OCI-LY7 (cell line): ENCODE data around the gene UFSP2. TPM values are rescaled to one million over a fixed set of nuclear protein-coding genes. Genes with fewer than 3 reads are reported as not detected.

ENCODE experiments used
- BruUV-seq: library from RNA; stranded (reverse); fragments of 400-500 nt; replicated peaks from 2 replicates; lab custom pipeline; 2021; lab: Mats Ljungman, UMichigan
- CTCF ChIA-PET: fragments of 300-600 bp; sonication (Branson Sonifier 250); formaldehyde crosslinking; loops from one replicate; lab custom pipeline; 2022; ENCODE audit warnings: antibody characterized with exemption; ENCODE audit not compliant: unreplicated experiment; lab: Charles Lee
- POLR2A ChIA-PET: fragments of 300-600 bp; sonication (Branson Sonifier 250); formaldehyde crosslinking; loops from one replicate; lab custom pipeline; 2022; ENCODE audit warnings: antibody characterized with exemption; lab: Charles Lee
- DNase-seq: peaks from one replicate; pipeline ENCODE4 v3.0.0-alpha.2; 2015; ENCODE audit warnings: low spot score
- H2AFZ ChIP-seq: fragments of 200-600 bp; sonication (generic), shearing (Covaris generic); 2 replicates; pipeline ENCODE4 v1.6.1; 2014; ENCODE audit warnings: mild to moderate bottlenecking, antibody characterized with exemption, low read length, moderate library complexity
- H3K27ac ChIP-seq: fragments of 200-600 bp; sonication (generic); 2 replicates; pipeline ENCODE4 v1.5.1; 2014; ENCODE audit warnings: mixed run types, low read depth, mild to moderate bottlenecking, moderate library complexity, low read length, inconsistent platforms; ENCODE audit not compliant: poor library complexity, severe bottlenecking
- H3K36me3 ChIP-seq: fragments of 200-600 bp; sonication (generic); 2 replicates; pipeline ENCODE4 v1.6.1; 2014; ENCODE audit warnings: mild to moderate bottlenecking, antibody characterized with exemption, low read length, moderate library complexity, mixed read lengths; ENCODE audit not compliant: insufficient read depth
- H3K4me1 ChIP-seq: fragments of 200-600 bp; sonication (generic); 2 replicates; pipeline ENCODE4 v1.5.1; 2014; ENCODE audit warnings: mild to moderate bottlenecking, low read length; ENCODE audit not compliant: insufficient read depth, poor library complexity, severe bottlenecking
- H3K4me2 ChIP-seq: fragments of 200-600 bp; sonication (generic); 2 replicates; pipeline ENCODE4 v1.6.1; 2014; ENCODE audit warnings: mild to moderate bottlenecking, low read length
- H3K4me3 ChIP-seq: fragments of 200-600 bp; sonication (generic); 2 replicates; pipeline ENCODE4 v1.5.1; 2014; ENCODE audit warnings: mild to moderate bottlenecking, low read depth, low read length; ENCODE audit not compliant: poor library complexity, severe bottlenecking
- H3K79me2 ChIP-seq: fragments of 200-600 bp; sonication (generic); 2 replicates; pipeline ENCODE4 v1.6.1; 2016; ENCODE audit warnings: low read depth, mild to moderate bottlenecking, low read length, moderate library complexity, mixed read lengths; ENCODE audit not compliant: insufficient read depth
- H3K9me2 ChIP-seq: fragments of 200-600 bp; sonication (generic); 2 replicates; pipeline ENCODE4 v1.6.1; 2016; ENCODE audit warnings: mild to moderate bottlenecking, low read length, mixed read lengths; ENCODE audit not compliant: insufficient read depth
- H3K9me3 ChIP-seq: fragments of 200-600 bp; sonication (generic); 2 replicates; pipeline ENCODE4 v1.6.1; 2014; ENCODE audit warnings: mild to moderate bottlenecking, mixed run types, low read length, mixed read lengths
- H4K20me1 ChIP-seq: fragments of 200-600 bp; sonication (generic); 2 replicates; pipeline ENCODE4 v1.6.1; 2014; ENCODE audit warnings: mild to moderate bottlenecking, antibody characterized with exemption, low read length, moderate library complexity, mixed read lengths; ENCODE audit not compliant: insufficient read depth
- CTCF ChIP-seq: fragments of 200-600 bp; sonication (generic); conservative IDR thresholded peaks from 2 replicates; pipeline ENCODE4 v1.5.1; 2014; ENCODE audit warnings: mild to moderate bottlenecking, antibody characterized with exemption, low read length, moderate library complexity, mixed read lengths
- EZH2phosphoT487 ChIP-seq: fragments of 200-600 bp; sonication (generic); IDR thresholded peaks from 2 replicates; pipeline ENCODE4 v1.6.1; 2018; ENCODE audit warnings: low read depth, borderline replicate concordance, mild to moderate bottlenecking, mixed run types, antibody characterized with exemption, low read length, moderate library complexity, mixed read lengths
- intact Hi-C: fragments of 100-400 bp; cut with micrococcal nuclease; formaldehyde crosslinking; loops from one replicate; pipeline ENCODE4 v1.10.0; 2022; ENCODE audit not compliant: unreplicated experiment
- total RNA-seq, 2 experiments: library from RNA; depleted of rRNA in 1 of 2; stranded (reverse); fragments of >200 nt in 1 of 2; shearing (Covaris generic) in 1 of 2; gene quantifications; 2 replicates each; pipeline ENCODE4 v1.2.3, GENCODE V29; 2014 to 2022

Gene UFSP2
- total RNA-seq, 2 experiments from 2014 or later, result 17.3 to 37.6 TPM

- POLR2A ChIA-PET, result interaction anchor here (0.6 to 4.6 kb wide), 12 partner anchors 9 to 258 kb away, joined by 3 to 33 read pairs (median 5); partner anchors contain the start of gene UFSP2
- TSS peak; percentile 64 for BruUV-seq
Measured at GRCh38 chr4:185395238-185395955, 30.4 kb downstream of the UFSP2 start, which contains the start of gene LRP2BP. TSS of gene LRP2BP (minus strand) at chr4:185395924. CDS start at chr4:185378186, 17,738 bp downstream.

DNA sequence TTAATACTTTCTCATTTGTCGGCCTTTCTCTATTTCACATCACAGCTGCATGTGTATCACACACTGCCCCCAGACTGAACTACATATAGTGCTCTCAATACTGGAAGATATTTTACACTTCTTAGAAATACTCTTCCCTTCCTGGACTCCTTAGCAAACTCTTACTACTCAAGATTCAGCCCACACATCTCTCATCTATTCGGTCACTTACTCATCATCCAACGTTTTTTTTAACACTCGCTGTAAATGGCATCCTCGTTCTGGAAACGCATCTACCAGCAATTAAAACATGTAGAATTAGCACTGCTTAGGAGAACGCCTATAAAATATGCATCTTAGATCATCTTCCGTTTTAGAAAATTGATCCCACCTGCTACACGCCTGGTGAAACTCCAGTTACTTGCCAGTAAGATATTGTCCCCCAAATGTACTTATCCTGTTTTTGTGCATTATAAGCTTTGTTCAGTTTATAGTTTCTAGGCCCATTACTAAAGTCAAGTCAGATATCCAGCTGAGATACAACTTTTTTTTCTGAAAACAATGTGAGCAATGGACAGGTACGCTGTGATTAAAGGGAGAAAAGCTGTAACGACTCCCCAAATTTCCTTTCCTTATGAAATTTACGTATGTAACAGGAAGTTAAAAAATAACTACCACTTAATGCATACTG, 31.1 kb downstream of the UFSP2 start:
- peaks cover 53% of the 10 kb centered on the region for H3K4me1 ChIP-seq
- no peaks in the 10 kb centered on the region for H4K20me1 ChIP-seq
- BruUV-seq, result no TSS peak
- H3K4me2 ChIP-seq, result peak overlapping the region; percentile 76
- ChIA-PET POLR2A (interaction anchor here (0.6 to 4.6 kb wide), 11 partner anchors 11 to 783 kb away, joined by 3 to 33 read pairs (median 4); partner anchors contain the start of gene UFSP2), CTCF (no interaction called here)
- H3K36me3 ChIP-seq, result peaks cover 9% of the 10 kb centered on the region; the same call in 1 of the 2 replicates
- DNase-seq, result peak; percentile 20
- no peaks in the 10 kb centered on the region for H3K9me3 ChIP-seq
- intact Hi-C loops, result loop anchor here (5.0 to 10.0 kb wide), 2 partner anchors 87 to 580 kb away; no protein-coding TSS in a partner anchor
- peak overlapping the region; percentile 70 for H3K27ac ChIP-seq
- no peak for TF ChIP-seq CTCF
- no peak for TF ChIP-seq EZH2phosphoT487
- H2AFZ ChIP-seq, result peak overlapping the region; percentile 55
- H3K79me2 ChIP-seq, result peaks cover 6% of the 10 kb centered on the region; the same call in 1 of the 2 replicates
- H3K4me3 ChIP-seq, result peak overlapping the region; percentile 75
- H3K9me2 ChIP-seq, result no peaks in the 10 kb centered on the region

More at GRCh38 chr4:185395238-185395955, 30.4 kb downstream of the UFSP2 start, which contains the start of gene LRP2BP:
- H3K36me3 ChIP-seq, result peaks cover 16% of the 10 kb centered on the region; the same call in 1 of the 2 replicates
- peak within 1 kb of the TSS; percentile 75 for H3K4me3 ChIP-seq
- H4K20me1 ChIP-seq, result no peaks in the 10 kb centered on the region
- no peaks in the 10 kb centered on the region for H3K9me3 ChIP-seq
- peak within 1 kb of the TSS; percentile 55 for H2AFZ ChIP-seq
- TF ChIP-seq EZH2phosphoT487 (no peak), CTCF (no peak)
- H3K4me1 ChIP-seq, result peaks cover 58% of the 10 kb centered on the region
- no peaks in the 10 kb centered on the region for H3K9me2 ChIP-seq
- CTCF ChIA-PET, result no interaction called here
- intact Hi-C loops, result loop anchor here (5.0 to 10.0 kb wide), 2 partner anchors 88 to 581 kb away; no protein-coding TSS in a partner anchor
- H3K79me2 ChIP-seq, result peaks cover 6% of the 10 kb centered on the region; the same call in 1 of the 2 replicates
- peak within 1 kb of the TSS; percentile 76 for H3K4me2 ChIP-seq
- peak within 1 kb of the TSS; percentile 70 for H3K27ac ChIP-seq
- peak; percentile 29 for DNase-seq
